ENCODE results near the gene PAK3.
A peak's percentile ranks its signal among the peaks of the same experiment; 100 is the strongest.

The PAK3 gene

DNA sequence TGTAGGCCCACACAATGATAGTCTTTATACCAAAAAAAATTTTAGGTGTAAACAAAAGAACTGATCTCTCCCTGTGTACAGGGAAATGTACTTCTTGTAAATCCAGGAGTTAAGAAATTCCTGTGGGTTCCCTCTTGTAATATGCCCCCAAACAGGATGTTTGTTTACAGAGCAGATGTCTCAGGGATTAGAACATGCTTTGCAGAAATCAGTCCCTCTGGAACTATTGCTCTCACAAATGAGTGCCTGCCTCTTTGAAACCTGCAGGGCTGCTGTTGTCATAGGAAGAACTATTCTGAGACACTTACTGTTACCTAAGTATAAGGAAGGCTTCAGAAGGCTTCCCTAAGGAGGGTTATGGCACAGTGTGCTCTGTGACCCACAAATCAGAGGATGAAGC is 35.6 kb downstream of the PAK3 start:
- DNase-seq (ENCODE audit: low read depth), result no peak

DNA sequence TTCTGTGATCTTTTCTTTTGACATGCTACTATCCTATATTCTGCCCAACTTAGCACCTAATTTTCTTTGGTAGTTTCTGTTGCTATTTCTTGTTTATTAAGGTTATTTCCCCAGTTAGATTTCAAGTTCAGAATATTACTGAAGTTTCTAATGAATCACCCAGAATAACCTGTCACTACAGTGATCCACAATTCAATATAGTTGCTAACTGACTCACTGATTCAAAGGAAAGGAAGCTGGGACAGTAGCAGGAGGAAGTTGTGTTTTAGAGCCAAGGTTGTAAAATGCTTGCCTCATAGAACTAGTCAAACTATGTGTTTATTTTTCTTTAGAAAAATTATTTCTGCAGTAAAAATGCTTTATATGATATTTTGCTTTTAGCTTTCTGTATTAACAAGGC is 37.4 kb downstream of the PAK3 start:
- DNase-seq (ENCODE audit: low read depth), result peak; percentile 9

DNA sequence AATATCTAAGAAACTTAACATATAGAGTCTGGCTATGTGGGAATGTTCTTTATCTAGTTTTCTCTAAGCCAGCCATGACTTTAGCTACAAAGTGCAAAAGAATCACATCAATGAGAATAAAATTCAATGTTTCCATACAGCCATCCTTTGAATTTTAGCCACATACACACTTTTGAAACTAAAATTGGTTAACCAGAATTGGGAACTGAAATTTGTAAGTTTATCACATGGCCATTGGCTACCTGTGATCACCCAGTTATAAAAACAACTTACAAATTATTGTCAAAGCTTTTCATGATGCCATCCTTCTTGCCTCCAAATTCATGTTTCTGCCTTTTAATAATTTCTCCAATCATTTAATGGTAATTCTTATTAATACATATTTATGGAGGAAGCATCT is 49.9 kb downstream of the PAK3 start:
- DNase-seq (ENCODE audit: low read depth), result no peak

DNA sequence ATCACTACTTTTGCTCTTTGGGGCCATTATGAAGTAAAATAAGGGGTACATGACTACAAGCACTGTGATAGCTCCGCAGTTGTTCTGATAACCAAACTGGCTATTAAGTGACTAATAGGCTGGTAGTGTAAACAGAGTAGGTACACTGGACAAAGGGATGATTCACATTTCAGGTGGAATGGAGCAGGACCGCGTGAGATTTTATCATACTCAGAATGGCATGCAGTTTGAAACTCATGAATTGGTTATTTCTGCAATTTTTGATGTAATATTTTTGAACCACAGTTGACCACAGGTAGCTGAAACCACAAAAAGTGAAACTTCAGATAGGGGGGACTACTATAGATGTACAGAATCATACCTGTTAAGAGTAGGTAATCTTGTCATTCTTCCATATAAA is 55.8 kb downstream of the PAK3 start:
- DNase-seq (ENCODE audit: low read depth), result no peak

DNA sequence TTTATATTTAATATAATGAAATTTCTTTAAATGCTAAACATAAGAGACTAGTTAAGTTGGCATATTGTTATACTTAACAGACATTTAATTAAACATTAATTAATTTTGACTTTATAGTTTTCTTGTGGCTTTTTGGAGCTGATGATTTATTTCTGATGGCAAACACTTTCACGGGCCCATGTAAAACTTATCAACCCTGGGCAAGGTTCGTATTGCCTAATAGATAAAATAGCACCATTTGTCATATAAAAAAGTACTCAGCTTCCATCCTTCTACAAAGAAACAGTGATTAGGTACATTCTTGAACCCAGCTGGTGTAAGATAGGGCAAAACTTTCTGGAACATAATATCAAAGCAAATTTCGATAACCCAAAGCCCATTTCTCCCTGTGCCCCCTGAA is 63.2 kb downstream of the PAK3 start:
- DNase-seq (ENCODE audit: low read depth), result no peak

DNA sequence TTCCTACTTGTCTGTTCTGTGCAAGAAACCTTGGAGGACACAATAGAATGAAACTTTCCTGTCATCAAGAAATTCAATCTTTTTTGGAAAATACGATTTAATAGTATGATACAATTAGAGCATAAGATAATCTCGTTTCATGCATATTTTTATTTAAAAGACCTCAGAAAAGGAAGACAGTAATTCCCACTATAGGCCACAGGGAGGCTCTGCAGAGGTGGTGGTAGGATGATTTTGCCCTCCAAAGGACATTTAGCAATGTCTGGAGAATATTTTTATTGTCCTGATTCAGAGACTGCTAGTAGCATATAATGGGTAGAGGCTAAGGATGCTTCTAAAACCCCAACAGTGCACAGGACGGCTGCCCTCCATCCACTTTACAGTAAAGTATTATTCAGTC is 68.7 kb downstream of the PAK3 start:
- peak; percentile 2 for DNase-seq (ENCODE audit: low read depth)

DNA sequence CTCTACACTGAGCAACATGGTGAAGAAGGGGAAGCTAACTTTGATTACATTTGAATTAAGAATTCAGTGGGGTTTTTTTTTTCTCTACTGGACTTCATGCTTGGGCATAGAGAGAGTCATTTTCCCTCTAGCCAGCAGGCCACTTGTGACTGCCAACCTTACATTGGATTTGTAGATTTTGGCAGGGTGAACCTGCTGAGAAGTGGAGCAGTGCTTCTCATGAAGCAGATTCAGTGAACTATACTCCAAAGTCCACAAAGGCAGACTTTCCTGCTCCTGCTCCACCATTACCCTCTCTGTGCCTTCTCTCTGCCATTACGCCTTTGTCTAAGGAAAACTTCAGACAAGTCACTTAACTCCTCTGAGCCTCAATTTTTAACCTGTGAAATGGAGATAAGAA is 69.9 kb downstream of the PAK3 start:
- DNase-seq (ENCODE audit: low read depth), result no peak

DNA sequence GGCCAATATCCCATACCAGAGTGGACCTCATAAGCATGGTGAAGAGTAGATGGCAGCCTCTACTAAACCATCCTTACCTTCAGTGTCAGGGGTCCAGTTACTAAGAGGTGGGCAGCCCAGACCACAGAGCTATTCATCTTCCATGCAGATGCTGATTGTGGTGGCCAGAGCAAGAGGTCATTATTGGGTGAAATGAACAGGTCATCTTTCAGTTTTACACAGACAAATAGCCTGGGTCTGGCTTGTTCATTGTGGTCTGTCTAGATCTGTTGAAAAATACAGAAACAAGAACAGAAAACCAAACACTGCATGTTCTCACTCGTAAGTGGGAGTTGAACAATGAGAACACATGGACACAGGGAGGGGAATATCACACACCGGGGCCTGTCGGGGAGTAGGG is 71.3 kb downstream of the PAK3 start:
- no peak for DNase-seq (ENCODE audit: low read depth)

DNA sequence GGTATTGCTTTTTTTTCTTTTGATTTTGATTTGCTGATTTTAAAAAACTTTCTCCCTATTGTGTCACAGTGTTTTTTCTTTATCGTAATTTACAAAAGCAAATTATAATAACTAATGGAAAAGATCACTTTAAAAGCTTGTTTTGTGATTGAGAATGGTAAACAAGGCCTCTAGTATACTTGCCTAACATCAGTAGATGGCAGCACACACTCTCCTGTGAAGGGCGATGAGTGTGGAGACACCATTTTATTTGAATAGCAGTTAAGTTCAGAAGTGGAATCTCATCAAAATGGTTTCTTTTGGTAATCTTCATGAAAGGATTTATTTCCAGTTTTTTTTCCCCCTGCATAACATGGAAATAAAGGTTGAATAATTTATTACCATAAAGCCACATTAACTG is 72.3 kb downstream of the PAK3 start:
- peak; percentile 1 for DNase-seq (ENCODE audit: low read depth)

DNA sequence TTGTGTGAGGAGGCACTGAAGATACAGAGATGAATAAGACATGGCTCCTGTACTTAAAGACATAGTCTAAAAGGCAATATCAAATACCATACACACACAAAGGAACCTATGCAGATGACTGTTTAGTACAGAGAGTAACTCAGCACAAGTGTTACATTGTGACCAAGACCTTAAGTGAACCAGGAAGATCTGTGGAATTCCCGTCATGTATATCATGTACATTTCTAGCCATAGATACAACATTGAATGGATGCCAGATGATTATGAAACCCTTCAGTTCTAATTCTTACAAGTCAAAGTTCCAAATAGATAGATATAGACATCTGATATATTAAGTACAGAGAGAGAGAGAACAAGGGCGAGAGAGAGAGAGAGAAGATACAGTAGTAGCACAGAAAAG is 73.2 kb downstream of the PAK3 start:
- no peak for DNase-seq (ENCODE audit: low read depth)

DNA sequence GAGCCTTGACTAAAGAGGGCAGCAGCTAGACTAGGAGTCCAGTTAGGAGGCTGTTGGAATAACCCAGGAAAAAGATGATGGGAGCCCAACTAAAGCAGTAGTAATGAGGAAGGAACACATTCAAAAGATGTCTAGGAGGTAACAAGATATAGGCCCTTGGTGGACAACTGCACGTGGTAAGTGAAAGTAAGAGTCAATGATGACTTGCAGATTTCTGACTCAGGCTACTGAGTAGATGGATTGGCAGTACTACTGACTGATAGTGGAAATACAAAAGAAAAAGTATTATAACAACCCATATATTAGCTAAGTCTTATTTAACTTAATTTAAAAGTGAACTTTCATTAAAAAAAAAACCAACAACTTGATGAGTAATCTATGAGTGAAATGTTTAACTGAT is 74.0 kb downstream of the PAK3 start:
- peak; percentile 3 for DNase-seq (ENCODE audit: low read depth)

DNA sequence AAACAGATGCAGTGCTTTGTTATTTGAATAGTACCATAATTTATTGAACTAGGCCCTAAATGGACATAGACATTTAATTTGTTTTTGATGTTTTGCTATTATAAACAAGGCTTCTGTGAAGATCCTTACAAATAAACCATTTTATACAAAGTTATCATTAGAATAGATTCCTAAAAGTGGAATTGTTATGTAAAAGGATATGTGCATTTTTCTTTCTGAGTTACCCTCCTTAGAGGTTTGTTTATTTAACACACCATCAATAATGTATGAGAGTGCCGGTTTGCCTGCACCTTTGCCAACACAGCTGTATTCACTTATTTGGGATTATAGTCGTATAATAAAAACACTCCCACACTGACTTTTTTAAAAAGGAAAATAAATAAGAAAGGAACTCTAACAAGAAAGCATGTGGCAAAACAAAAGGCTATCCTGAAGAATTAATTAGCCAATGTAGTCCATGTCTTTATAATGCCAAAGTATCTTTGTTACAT is 84.8 kb downstream of the PAK3 start:
- DNase-seq (ENCODE audit: low read depth), result no peak

DNA sequence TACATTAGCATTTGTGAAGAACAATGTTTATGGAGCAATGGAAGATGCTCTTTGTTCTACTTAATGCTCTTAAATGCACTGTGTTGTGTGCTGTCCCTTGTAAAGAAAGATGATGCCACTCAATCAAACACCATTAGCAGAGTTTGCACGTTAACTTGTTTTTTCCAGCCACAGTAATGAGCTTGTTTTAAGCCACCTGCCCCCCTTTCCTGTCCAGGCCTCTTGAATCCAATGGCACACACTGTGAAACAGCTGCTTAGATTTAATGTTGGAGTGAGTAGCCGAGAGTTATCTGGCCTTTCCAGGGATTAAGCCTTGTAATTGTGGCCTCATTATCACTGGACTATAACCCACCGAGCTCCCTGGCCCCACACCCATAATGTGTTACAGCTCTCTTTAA is 86.0 kb downstream of the PAK3 start:
- DNase-seq (ENCODE audit: low read depth), result no peak

DNA sequence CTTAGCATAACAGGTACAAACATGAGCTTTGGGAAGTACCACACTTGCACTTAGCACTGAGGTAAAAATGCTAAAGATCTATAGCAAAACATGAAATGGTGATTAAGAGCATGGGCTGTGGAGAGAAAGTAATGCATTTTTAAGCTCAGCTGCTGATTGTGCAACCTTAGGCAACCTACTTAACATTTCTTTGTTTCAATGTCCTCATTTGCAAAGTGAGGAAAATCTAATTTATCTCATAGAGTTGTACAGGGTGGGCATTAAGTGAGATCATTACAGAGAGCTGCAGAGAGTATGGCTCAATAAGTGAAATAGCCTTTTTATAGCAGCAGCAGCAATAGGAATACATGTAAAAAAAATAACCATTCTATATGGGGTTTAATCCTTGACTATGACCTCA is 87.0 kb downstream of the PAK3 start:
- no peak for DNase-seq (ENCODE audit: low read depth)

DNA sequence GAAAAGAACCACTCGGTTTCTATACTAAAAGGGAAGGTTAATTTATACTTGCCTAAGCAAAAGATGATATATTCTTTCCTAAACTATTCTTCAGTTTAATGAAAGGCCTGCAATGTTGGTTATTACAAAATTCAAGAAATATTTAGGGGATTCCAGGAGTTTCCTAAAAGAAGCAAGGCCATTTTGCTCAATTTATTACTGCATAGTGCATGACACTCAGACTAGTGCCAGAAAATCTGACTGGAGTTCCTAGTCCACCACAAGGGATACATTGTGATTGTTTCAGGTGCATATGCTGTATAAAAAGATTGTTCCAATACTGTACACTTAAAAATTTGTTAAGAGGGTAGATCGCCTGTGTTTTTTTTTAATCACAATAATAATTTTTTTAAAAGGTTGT is 95.6 kb downstream of the PAK3 start:
- no peak for DNase-seq (ENCODE audit: low read depth)

DNA sequence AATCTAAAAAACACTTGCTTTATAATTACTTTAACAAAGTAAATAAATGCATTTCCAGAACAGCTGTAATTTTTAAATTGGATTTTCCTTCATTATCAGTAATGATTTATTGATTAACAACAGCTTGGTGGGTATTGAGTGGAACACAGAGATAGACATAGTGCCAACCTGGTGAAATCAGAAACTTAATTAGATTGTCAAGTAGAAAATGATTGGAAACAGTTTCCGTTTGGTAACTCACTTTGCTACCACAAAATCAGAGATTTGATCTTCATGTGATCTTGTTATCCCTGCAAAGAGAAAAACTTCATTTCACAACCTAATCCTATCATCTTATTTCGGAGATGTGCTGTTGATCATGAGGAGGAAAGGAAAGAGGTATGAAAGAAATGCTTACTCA is 103.5 kb downstream of the PAK3 start:
- DNase-seq (ENCODE audit: low read depth), result no peak

DNA sequence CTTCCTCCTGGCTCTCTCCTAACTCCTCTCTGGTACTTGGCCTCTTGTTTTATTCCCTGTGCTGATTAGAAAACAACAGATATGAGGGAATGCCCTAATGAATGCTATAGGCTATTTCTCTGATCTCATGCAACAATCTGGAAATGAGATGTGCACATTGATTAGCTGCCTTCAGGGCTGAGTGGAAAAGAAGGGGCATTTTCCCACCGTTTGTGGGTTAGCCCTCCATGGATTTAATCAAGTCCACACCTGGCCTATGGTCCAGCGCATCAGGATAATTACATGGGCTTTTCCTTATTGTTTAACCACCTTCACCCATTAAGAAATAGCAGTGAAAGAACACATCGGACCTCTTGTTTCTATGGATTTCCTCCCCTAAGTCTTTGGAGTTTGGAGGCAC is 104.3 kb downstream of the PAK3 start:
- no peak for DNase-seq (ENCODE audit: low read depth)

DNA sequence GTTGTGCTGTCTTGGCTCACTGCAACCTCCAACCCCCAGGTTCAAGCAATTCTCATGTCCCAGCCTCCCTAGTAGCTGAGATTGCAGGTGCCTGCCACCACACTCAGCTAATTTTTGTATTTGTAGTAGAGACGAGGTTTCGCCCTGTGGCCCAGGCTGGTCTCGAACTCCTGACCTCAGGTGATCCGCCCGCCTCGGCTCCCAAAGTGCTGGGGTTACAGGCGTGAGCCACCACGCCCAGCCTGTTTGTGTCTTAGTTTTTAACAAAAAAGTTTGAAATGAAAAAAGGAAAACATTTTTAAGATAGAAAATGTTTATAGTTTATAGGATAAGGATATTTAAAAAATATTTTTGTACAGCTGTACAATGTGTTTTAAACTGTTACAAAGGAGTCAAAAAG is 111.9 kb downstream of the PAK3 start:
- no peak for DNase-seq (ENCODE audit: low read depth)

DNA sequence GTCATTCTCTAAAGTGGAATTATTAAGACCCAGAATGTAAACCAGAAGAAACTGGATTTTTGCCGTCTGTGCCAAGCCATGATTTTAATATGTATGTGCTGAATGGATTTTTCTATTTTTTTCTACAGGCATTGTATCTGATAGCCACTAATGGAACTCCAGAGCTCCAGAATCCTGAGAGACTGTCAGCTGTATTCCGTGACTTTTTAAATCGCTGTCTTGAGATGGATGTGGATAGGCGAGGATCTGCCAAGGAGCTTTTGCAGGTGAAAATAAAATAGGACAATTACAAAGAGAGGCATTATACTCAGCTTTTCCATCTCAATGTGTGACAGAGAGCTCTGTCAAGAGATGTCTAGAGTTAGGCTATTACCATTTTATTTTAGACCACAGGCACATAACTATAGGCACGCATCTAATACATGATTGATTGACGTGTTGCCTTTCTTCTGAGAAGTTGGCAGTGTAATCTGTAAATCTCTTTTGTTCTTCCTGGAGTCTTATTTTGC is 120.4 kb downstream of the PAK3 start:
- no peak for DNase-seq (ENCODE audit: low read depth)

DNA sequence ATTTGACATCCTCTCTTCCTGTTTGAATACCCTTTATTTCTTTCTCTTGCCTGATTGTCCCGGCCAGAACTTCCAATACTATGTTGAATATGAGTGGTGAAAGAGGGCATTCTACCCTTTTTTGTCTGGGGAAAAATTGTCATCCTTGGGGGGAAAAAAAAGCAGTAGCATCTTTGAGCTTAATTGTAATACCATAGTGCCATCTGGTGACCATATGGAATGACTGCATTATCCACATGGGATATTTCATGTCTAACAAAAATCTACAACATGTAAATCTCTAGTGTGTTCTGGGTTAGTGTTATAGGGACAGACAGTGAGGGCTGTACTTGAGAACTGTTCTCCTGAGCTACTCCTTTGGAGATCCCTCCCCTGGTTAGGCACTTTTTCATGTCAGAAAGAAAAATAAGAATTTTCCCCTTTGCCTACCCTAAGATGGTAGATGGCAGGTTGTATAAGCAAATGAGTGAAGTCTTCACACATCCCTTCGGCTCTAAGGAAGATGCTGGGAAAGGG is 148.3 kb downstream of the PAK3 start:
- peak; percentile 2 for DNase-seq (ENCODE audit: low read depth)

DNA sequence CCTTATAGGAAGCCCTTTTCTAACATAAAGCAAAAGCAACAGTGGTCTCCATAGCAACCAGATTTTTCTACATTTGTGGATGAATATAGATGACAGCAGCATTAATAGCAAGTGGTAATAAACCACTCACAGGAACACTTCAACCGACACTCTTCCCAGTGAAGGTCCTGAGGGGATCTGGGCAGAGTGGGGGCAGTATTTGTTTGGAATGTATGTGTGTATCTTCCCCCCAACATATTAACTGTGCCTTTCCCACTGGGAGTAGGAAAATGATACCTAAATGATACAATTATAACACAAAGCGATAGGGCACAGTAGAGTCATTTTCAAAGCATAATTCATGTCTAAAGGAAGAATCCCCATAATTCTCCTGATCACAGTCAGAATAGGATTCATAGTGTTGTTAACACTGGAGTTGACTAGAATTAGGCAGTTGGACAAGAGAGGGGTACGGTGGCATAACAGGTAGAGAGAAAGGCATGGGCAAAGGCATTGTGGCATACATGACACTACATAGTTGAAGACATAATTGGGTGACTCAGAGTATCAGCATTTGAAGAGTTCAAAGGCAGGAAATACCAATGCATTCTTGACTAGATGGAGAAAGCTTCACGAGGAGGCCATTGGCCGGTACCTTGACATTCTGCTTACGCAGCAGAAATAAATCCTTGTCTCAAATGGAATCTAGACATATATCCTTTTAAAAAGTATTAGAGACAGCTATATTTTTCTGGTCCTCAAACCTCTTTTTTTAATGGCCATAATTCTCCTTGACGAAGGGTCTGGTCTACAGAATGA is 159.1 kb downstream of the PAK3 start:
- no peak for DNase-seq (ENCODE audit: low read depth)

DNA sequence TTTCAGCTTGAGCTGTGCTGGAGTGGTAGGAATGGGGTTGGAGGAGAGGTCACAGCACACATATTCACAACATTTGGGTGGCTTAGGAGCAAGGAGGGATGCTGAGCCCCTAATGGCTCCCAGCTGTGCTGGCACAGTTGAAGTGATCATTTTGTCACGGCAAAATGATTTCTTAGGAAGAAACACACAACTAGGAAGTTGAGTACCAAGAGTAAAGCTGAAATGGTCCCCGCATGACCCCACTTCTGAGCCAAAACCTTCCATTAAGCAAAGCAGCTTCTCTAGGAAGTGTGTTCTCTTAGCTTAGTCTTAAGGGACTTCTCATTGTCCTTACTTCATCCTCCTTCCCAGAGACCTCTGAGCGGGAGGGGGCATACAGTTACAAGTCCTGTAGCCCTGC is 161.7 kb downstream of the PAK3 start:
- no peak for DNase-seq (ENCODE audit: low read depth)

DNA sequence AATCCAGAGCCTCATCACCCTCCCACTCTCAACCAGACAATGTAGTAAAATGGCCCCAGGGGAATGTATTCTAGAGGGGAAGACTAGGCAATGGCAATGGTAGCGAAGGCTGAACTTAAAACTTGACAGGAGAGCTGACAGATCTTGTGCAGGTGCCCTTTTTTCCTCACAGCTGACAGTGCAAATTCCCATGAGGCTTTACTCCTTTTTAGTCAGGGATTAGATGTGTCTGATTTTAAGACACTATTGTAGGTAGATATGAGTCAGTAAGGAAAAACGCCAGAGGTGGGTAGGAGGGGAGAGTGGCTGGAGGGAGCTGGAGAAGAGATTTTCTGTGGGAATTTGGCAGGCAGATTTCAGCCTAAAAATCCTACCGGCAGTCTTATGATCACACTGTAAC is 163.6 kb downstream of the PAK3 start:
- DNase-seq (ENCODE audit: low read depth), result no peak

DNA sequence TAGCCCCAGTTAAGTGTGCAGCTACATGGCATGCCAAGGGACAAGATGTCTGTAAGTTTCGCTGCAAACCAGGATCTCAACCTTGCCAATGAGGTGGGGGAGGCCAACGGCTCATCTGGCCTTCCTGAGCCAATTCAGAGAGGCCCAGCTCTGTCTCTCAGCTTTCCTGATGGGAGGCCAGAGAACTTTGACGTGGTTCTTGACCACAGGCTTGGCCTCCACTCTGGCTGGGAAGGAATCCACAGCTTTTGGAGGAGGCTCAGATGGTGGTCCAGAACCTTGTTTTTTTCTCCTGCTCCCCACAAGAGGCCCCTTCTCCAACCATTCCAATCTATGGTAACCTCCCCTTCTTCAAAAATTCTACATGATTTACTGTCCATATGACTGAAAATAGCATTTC is 164.5 kb downstream of the PAK3 start:
- no peak for DNase-seq (ENCODE audit: low read depth)
